NK-92 treated with Interleukin-12 subunit alpha and Interleukin-12 subunit beta, amount 100 ng/mL, for 24 hours (cell line): ENCODE data around the gene SHROOM2.
"Not testable (repeated sequence)": the region's sequence is repeated elsewhere in the genome, so short reads cannot be mapped to it uniquely, and the experiment has no call there.

ENCODE experiments used
- DNase-seq: peaks from one replicate; lab custom pipeline; 2025; lab: John Stamatoyannopoulos, UW

Gene SHROOM2

GRCh38 chrX:9785254-9785943 lies 830 bp upstream of the SHROOM2 start:
- no peak for DNase-seq

GRCh38 chrX:9786798-9787635 lies 788 bp downstream of the SHROOM2 start:
- DNase-seq, result no peak

DNA sequence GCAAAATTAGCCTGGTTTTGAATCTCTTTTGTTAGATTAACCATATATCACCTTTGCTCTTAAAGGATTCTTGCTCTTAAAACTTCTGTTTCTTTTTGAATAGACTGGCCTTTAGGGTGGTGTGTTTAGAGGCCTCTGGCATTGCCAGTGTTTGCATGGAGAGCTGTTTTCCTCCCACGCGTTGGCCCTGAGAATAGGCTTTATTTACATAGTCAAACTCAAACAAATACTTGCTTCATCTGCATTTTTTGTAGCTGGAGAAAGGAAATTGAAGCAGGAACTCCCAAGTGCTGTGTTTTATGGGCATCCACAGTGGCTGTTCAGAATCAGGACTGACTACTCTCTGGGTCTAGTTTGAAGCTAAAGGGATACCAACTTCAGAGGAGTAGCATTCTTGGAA lies 2.7 kb downstream of the SHROOM2 start:
- DNase-seq, result no peak

GRCh38 chrX:9789555-9789954 lies 3.3 kb downstream of the SHROOM2 start:
- DNase-seq, result no peak

DNA sequence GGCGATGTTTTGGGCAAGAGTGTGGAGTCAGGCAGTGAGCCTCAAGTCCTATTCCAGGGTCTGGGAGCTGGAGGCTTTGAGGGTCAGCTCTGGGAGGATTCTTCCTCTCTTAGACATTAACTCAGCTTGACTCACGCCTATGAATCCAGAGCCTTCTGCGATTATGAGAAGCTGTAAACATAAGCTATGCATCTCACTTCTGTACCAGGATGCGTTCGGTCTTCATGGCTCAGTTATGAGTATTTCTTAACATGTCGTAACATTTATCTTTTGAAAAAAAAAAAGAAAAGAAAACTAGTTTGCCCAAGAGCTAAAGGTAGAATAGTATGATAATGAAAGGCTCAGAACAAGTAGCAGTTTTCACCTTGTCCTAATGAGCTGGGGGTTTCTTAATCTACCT lies 4.6 kb downstream of the SHROOM2 start:
- no peak for DNase-seq

GRCh38 chrX:9794495-9794894 lies 8.3 kb downstream of the SHROOM2 start:
- no peak for DNase-seq

- DNase-seq, result no peak
These were observed 11.4 kb downstream of the SHROOM2 start for GRCh38 chrX:9797384-9798360.

DNA sequence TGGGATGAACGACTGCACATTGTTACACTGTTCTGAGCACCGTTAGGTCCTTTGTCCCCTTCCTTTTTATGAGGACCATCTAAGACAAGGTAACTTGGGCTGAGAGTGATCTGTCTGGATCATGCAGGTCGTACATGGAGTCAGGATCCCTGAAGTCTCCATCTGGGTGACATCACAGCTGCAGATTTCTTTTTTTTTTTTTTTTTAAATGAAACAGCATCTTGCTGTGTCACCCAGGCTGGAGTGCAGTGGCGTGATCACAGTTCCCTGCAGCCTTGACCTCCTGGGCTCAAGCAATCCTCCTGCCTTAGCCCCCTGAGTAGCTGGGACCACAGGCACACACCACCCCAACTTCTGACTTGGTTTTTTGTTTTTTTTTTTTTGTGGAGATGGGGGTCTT lies 16.5 kb downstream of the SHROOM2 start:
- no peak for DNase-seq

GRCh38 chrX:9804444-9804843 lies 18.2 kb downstream of the SHROOM2 start:
- no peak for DNase-seq

DNA sequence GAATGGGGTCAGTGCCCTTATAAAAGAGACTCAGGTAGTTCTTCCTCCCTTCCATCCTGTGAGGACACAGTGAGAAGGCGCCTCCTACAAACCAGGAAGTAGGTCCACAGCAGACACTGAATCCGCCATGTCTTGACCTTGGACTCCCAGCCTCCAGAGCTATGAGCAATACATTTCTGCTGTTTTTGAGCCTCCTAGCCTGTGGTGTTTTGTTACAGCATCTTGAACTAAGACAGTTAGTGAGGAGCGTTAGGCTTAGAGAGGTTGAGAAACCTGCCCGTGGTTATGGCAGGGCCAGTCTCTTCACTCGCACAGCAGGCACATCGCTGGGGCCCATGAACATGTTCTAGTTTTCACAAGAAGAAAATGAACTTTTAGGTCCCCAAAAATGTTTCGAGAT lies 19.7 kb downstream of the SHROOM2 start:
- DNase-seq, result no peak

GRCh38 chrX:9807355-9808182 lies 21.3 kb downstream of the SHROOM2 start:
- no peak for DNase-seq

- not testable (repeated sequence) for DNase-seq
These were observed 23.6 kb downstream of the SHROOM2 start for GRCh38 chrX:9809876-9810275.

DNA sequence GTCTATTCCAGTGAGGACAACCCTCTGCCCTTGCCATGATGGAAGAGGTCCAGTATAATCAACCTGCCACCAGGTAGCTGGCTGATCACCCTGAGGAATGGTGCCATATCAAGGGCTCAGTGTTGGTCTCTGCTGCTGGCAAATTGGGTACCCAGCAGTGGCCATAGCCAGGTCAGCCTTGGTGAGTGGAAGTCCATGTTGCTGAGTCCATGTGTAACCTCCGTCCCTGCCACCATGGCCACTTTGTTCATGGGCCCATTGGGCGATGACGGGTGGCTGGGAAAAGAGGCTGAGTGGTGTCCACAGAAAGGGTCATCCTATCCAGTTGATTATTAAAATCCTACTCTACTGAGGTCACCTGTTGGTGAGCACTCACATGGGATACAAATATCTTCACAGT lies 24.9 kb downstream of the SHROOM2 start:
- DNase-seq, result not testable (repeated sequence)

DNA sequence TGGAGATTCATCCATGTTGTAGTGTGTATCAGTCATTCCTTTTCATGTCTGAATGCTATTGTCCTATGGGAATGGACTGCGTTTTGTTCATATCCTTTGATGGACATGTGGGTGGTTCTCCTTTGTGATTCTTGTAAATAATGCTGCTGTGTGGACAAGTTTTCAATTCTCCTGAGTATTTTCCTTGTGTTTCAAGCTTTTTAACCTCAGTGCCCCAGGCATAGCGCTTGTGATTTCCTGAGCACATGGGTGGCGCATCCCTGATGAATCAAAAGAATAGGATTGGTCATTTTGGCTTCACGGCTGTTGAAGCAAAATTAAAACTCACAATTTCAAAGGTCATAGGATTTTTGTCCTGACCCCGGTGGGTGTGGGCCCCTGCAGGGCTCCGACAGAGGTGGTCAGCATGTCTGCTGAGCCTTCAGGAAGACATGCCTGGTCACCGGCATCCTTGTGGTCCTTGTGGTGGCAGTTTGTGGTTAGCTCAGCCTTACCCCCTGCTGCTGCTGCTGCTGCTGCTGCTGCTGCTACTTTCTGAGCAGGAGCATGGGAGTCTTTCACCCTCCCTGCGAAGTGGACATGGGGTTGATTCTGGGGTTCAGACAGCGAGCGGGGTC lies 30.0 kb downstream of the SHROOM2 start:
- peak; percentile 19 for DNase-seq

- no peak for DNase-seq
These were observed 35.3 kb downstream of the SHROOM2 start for GRCh38 chrX:9821572-9821971.

DNA sequence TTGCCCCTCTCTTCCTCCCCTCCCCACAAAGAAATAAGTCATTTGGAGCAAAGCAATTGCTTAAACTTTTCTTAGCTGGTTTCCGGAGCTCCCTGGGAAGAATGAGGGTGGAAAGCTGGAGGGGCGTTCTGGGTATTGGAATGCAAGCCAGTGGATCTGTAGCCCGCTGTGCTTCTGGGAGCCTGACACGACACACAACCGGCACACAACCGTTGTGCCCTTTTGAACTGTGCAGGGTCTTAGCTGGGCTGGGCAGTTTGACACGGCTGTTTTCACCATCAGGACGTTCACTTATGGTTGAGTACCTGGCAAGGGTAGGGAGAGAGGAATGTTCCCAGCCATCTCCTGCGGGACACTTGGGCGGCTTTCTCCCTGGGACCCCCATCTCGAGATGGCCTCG lies 38.3 kb downstream of the SHROOM2 start:
- DNase-seq, result no peak

- no peak for DNase-seq
These were observed 39.0 kb downstream of the SHROOM2 start for GRCh38 chrX:9825129-9825790.

DNA sequence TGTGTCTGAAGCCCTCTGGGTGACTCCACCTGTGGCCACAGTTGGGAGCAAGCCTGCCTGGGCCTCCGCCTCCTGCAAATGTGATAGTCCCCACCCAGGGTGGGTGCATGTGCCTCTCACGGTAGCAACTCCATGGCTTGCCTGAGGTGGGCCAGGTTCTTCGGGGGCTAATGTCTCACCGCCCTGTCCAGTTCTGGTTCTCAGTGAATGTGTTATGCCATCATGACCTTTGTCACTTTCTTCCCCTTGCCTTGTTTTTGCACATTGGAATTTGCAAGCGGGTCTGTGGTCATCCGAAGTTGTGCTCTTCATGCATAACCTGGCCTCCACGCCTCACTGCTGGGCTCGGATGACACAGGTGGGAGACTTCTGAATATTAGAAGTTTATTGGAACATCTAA lies 39.7 kb downstream of the SHROOM2 start:
- no peak for DNase-seq

GRCh38 chrX:9829308-9830267 lies 43.4 kb downstream of the SHROOM2 start:
- DNase-seq, result peak; percentile 36
